GM18909 (cell line): ENCODE measurements around the gene CASP1.

Experiments used
- ATAC-seq: cut with Tn5 transposase; IDR thresholded peaks from one replicate; pipeline ENCODE4 v1.9.1; 2021; ENCODE audit warnings: mild to moderate bottlenecking; ENCODE audit not compliant: unreplicated experiment, poor library complexity

The CASP1 gene

DNA sequence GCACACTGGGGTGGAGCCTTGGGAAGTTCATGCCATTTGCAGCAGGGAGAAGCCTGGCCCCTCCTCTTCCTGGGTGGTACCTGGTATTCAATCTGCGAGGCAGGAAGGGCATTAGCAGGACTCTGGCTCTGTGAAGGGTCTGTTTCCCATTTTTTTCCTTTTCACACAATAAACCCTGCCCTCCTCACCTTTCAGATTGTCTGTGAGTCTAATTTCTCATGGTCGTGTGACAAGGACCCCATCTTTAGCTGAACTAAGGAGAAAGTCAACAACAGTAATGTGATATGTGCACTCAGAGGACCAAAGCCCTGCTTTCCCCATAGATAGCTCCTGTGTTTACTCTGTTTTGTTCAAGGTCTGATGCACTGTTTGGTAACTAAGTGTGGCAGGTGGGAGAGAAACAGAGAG is 39.9 kb downstream of the CASP1 start:
- no peak for ATAC-seq

DNA sequence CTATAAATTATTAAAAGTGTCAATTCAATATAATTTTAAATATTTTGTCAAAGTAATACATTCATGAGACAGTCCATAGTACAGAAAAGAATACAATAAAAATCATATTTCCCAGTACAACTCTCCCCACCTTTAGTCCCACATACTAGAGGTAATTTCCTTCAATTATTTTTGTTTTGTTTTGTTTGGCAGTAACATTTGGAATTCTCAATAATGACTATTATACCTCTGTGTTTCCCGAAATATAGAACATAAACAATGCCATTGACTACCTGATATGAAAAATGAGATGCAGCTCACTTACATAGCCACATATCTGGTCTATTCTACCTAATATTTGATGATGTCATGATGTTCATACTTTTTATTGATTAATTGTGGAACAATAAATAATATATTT is 42.2 kb downstream of the CASP1 start:
- ATAC-seq = no peak

DNA sequence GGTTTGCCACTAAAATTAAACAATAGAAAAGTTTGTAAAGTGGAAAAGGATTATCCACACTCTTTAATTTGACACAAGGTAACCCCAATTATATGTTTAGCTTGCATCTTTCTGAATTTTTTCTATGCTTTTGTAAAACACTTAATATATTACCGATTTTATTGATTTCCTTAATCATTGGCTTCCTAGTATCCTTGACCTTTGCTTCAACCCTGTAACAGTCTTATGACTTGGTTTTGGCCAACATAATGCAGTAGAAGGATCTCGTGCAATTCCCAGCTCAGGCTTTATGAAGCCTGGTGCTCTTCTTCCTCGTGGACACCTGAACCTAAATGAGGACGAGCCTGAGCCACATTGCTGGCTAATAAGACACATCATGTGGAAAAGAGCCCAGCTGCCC is 43.0 kb downstream of the CASP1 start:
- ATAC-seq = no peak

DNA sequence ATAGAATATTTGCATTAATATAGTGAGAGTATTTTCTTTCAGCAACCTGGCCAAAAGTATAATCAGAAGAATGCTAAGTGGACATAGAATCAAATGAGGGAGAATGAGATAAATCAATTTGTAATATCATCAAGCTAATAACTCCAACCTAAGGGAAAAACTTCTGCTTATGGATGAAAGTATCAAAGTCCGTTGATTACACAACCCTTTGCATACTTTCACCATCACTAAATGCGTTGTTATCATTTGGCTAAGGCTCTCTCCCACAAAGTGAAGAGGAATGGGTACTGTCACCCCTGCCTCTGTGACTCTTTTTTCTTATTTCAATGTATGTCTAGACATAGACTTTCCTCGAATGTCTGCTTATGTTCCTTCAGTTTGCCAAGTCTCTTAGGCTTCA is 50.1 kb downstream of the CASP1 start:
- no peak for ATAC-seq

DNA sequence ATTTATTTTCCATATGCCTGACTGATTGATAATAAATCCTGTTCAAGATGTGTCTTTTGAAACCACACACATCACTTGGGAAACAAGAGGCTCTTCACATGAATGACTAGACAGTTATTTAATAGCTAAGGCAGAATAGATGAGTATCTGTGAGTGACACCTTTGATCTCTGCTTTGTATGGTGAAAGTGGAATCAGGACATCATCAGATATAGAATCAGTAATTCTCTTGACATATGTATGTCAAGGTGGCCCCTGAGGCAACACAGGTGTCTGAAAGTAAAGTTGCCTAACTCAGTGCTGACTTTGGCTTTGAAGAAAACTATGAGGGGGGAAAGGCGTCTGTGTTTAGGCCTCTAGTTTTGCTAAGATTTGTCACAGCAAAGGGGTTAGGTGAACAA is 55.1 kb downstream of the CASP1 start:
- no peak for ATAC-seq
